Measurements from ENCODE around the gene POU6F2. TPM values are rescaled to one million over a fixed set of nuclear protein-coding genes. Genes with fewer than 3 reads are reported as not detected.

The POU6F2 gene
- polyA plus RNA-seq, 2 of the 4 experiments (the other 2 are of a cell fraction), result not detected

GRCh38 chr7:39210362-39210761 lies 232.7 kb downstream of the POU6F2 start:
- H3K4me3 ChIP-seq, result no peak overlapping the region
- TF ChIP-seq HOXB13 (CRISPR knock-in tag; IDR thresholded peaks at IDR 0.05; ENCODE audit: low read depth) (no peak), CHD4 (IDR thresholded peaks at IDR 0.05; ENCODE audit: borderline replicate concordance) (no peak)
- ChIA-PET POLR2A (no interaction called here), CTCF (no interaction called here)
- DNase-seq (ENCODE audit: low read depth in 1 of 2, low spot score in 1 of 2) (no peak), ATAC-seq (no peak), FAIRE-seq (no peak)
- H3K4me1 ChIP-seq, result no peaks in the 10 kb centered on the region
- H3K4me2 ChIP-seq, result no peak overlapping the region
- 5% methylated on average over 5 of the region's 6 CpGs for WGBS (ENCODE audit: missing lambda C conversion rate)
- no peak overlapping the region for H3K27ac ChIP-seq
- no peaks in the 10 kb centered on the region for H3K9me3 ChIP-seq

GRCh38 chr7:39211581-39211980 lies 233.9 kb downstream of the POU6F2 start:
- ATAC-seq (no peak), FAIRE-seq (no peak), DNase-seq (ENCODE audit: low read depth in 1 of 2, low spot score in 1 of 2) (no peak)
- CTCF ChIA-PET, result interaction anchor here (0.8 kb wide), 1 partner anchor 36 kb away, joined by 3 read pairs; no protein-coding TSS in a partner anchor
- TF ChIP-seq RCOR1 (IDR thresholded peaks at IDR 0.05; ENCODE audit: low read depth, low read length), result no peak
- TF ChIP-seq FOSB (CRISPR knock-in tag; IDR thresholded peaks at IDR 0.05), result no peak
- no peak for TF ChIP-seq PBX3 (IDR thresholded peaks at IDR 0.05)
- no peak for TF ChIP-seq FOXS1 (CRISPR knock-in tag; IDR thresholded peaks at IDR 0.05)
- TF ChIP-seq SREBF2 (IDR thresholded peaks at IDR 0.05), result no peak
- TF ChIP-seq ZC3H11A (IDR thresholded peaks at IDR 0.05), result no peak
- TF ChIP-seq HEYL (CRISPR knock-in tag; IDR thresholded peaks at IDR 0.05), result no peak
- TF ChIP-seq MYC (IDR thresholded peaks at IDR 0.05; ENCODE audit: borderline replicate concordance, low read length), result no peak
- no peak for TF ChIP-seq POLR2A (IDR thresholded peaks at IDR 0.05; ENCODE audit: low read length)
- TF ChIP-seq ZFP36 (IDR thresholded peaks at IDR 0.05; ENCODE audit: borderline replicate concordance, partially characterized antibody), result no peak
- no peak for TF ChIP-seq CHD4 (IDR thresholded peaks at IDR 0.05; ENCODE audit: borderline replicate concordance)
- TF ChIP-seq HMGXB4 (CRISPR knock-in tag; IDR thresholded peaks at IDR 0.05; ENCODE audit: borderline replicate concordance), result no peak
- TF ChIP-seq CBX8 (IDR thresholded peaks at IDR 0.05), result no peak
- no peak for TF ChIP-seq HOXA7 (CRISPR knock-in tag; IDR thresholded peaks at IDR 0.05)
- TF ChIP-seq ZSCAN20 (CRISPR knock-in tag; IDR thresholded peaks at IDR 0.05), result no peak
- H3K4me2 ChIP-seq, result no peak overlapping the region
- POLR2A ChIA-PET, result no interaction called here
- no peak overlapping the region for H3K27ac ChIP-seq
- no peaks in the 10 kb centered on the region for H3K9me3 ChIP-seq
- no peak overlapping the region for H3K4me3 ChIP-seq
- WGBS (ENCODE audit: missing lambda C conversion rate), result 1% methylated on average over 3 of the region's 3 CpGs
- H3K4me1 ChIP-seq, result no peaks in the 10 kb centered on the region

- FAIRE-seq (no peak), ATAC-seq (no peak), DNase-seq (ENCODE audit: low read depth in 1 of 2, low spot score in 1 of 2) (no peak)
- Histone ChIP-seq H3K4me1 (no peaks in the 10 kb centered on the region), H3K27ac (no peak overlapping the region), H3K4me3 (no peak overlapping the region), H3K9me3 (no peaks in the 10 kb centered on the region), H3K4me2 (no peak overlapping the region)
- CTCF ChIA-PET, result no interaction called here
- WGBS (ENCODE audit: missing lambda C conversion rate), result 4% methylated on average over 2 of the region's 2 CpGs
- POLR2A ChIA-PET, result no interaction called here
- no peak for TF ChIP-seq MAX (IDR thresholded peaks at IDR 0.05)
- no peak for TF ChIP-seq TFCP2L1 (CRISPR knock-in tag; IDR thresholded peaks at IDR 0.05)
- no peak for TF ChIP-seq CBX8 (IDR thresholded peaks at IDR 0.05)
- no peak for TF ChIP-seq CHD2 (IDR thresholded peaks at IDR 0.05; ENCODE audit: low read length, partially characterized antibody)
- no peak for TF ChIP-seq ESRRA (IDR thresholded peaks at IDR 0.05; ENCODE audit: borderline replicate concordance, low read length)
- no peak for TF ChIP-seq HES2 (IDR thresholded peaks at IDR 0.05)
- TF ChIP-seq JUNB (IDR thresholded peaks at IDR 0.05), result no peak
- no peak for TF ChIP-seq FOXS1 (CRISPR knock-in tag; IDR thresholded peaks at IDR 0.05)
- TF ChIP-seq GATA3 (IDR thresholded peaks at IDR 0.05; ENCODE audit: borderline replicate concordance), result no peak
- TF ChIP-seq FOSL2 (IDR thresholded peaks at IDR 0.05), result no peak
- no peak for TF ChIP-seq FOSL2 (CRISPR knock-in tag; IDR thresholded peaks at IDR 0.05)
- no peak for TF ChIP-seq ELK1 (IDR thresholded peaks at IDR 0.05; ENCODE audit: low read depth, low read length)
Measured at GRCh38 chr7:39212876-39213275, 235.2 kb downstream of the POU6F2 start.
